NB4 (cell line): ENCODE measurements around the gene IFNG-AS1.

Experiments
- DNase-seq: peaks from one replicate; pipeline ENCODE4 v3.0.0; 2010; ENCODE audit warnings: low read depth
- H3K4me3 ChIP-seq: one replicate; pipeline ENCODE4 v1.5.1; 2011; ENCODE audit warnings: mild to moderate bottlenecking, low read depth, low read length, moderate library complexity
- CTCF ChIP-seq: IDR thresholded peaks from one replicate; pipeline ENCODE4 v1.5.1; 2012; ENCODE audit warnings: low read depth, low read length
- MAX ChIP-seq: IDR thresholded peaks from 2 replicates; pipeline ENCODE4 v1.6.1; 2011; ENCODE audit warnings: low read depth, low read length
- MYC ChIP-seq: IDR thresholded peaks from 2 replicates; pipeline ENCODE4 v1.6.1; 2011; ENCODE audit warnings: low read depth, low read length
- POLR2A ChIP-seq: IDR thresholded peaks from 2 replicates; pipeline ENCODE4 v1.6.1; 2011; ENCODE audit warnings: mild to moderate bottlenecking; ENCODE audit not compliant: insufficient read length; ENCODE audit errors: extremely low read depth

Gene IFNG-AS1

GRCh38 chr12:68031174-68031573 is 41.9 kb downstream of the IFNG-AS1 start:
- TF ChIP-seq MAX = no peak
- no peak for TF ChIP-seq MYC
- TF ChIP-seq POLR2A = no peak
- no peak for TF ChIP-seq CTCF

GRCh38 chr12:68031881-68032739 is 42.9 kb downstream of the IFNG-AS1 start:
- DNase-seq = no peak
- TF ChIP-seq MAX (no peak), POLR2A (no peak), CTCF (no peak), MYC (no peak)
- no peak overlapping the region for H3K4me3 ChIP-seq

More at GRCh38 chr12:68031174-68031573, 41.9 kb downstream of the IFNG-AS1 start:
- no peak overlapping the region for H3K4me3 ChIP-seq
- no peak for DNase-seq

- TF ChIP-seq POLR2A = no peak
- TF ChIP-seq MAX = no peak
- no peak for TF ChIP-seq CTCF
- TF ChIP-seq MYC = no peak
- DNase-seq = peak; percentile 35
- no peak overlapping the region for H3K4me3 ChIP-seq
Measured at GRCh38 chr12:68034567-68034966, 45.3 kb downstream of the IFNG-AS1 start.

- no peak overlapping the region for H3K4me3 ChIP-seq
- no peak for DNase-seq
- no peak for TF ChIP-seq POLR2A
- no peak for TF ChIP-seq MYC
- no peak for TF ChIP-seq MAX
- no peak for TF ChIP-seq CTCF
Measured at GRCh38 chr12:68036642-68037041, 47.4 kb downstream of the IFNG-AS1 start.

GRCh38 chr12:68037616-68038255 is 48.5 kb downstream of the IFNG-AS1 start:
- no peak overlapping the region for H3K4me3 ChIP-seq
- TF ChIP-seq MYC (no peak), MAX (no peak), POLR2A (no peak), CTCF (no peak)
- DNase-seq = no peak
